Measurements from ENCODE around the gene VPS37D.
"Not testable (repeated sequence)": the region's sequence is repeated elsewhere in the genome, so short reads cannot be mapped to it uniquely, and the experiment has no call there.

- TF ChIP-seq CTCF (conservative IDR thresholded peaks at IDR 0.05; ENCODE audit: low read depth, low read length); BHLHE40 (IDR thresholded peaks at IDR 0.05; ENCODE audit: low read depth, low read length); CEBPB (IDR thresholded peaks at IDR 0.05; ENCODE audit: low read depth, low read length); RAD21 (IDR thresholded peaks at IDR 0.05; ENCODE audit: low read length); MAFK (IDR thresholded peaks at IDR 0.05; ENCODE audit: low read depth, low read length); POLR2A (IDR thresholded peaks at IDR 0.05; ENCODE audit: low read depth, low read length); MXI1 (IDR thresholded peaks at IDR 0.05; ENCODE audit: borderline replicate concordance, low read depth, low read length); RFX5 (IDR thresholded peaks at IDR 0.05; ENCODE audit: low read depth, low read length); RCOR1 (IDR thresholded peaks at IDR 0.05; ENCODE audit: insufficient replicate concordance, low read length); FOS (IDR thresholded peaks at IDR 0.05; ENCODE audit: low read depth, low read length); MAZ (IDR thresholded peaks at IDR 0.05; ENCODE audit: borderline replicate concordance, low read depth, low read length): not testable (repeated sequence)
- TF ChIP-seq, protein P1, sequence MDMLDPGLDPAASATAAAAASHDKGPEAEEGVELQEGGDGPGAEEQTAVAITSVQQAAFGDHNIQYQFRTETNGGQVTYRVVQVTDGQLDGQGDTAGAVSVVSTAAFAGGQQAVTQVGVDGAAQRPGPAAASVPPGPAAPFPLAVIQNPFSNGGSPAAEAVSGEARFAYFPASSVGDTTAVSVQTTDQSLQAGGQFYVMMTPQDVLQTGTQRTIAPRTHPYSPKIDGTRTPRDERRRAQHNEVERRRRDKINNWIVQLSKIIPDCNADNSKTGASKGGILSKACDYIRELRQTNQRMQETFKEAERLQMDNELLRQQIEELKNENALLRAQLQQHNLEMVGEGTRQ (IDR thresholded peaks at IDR 0.05; ENCODE audit: low read depth, low read length) = not testable (repeated sequence)
- TF ChIP-seq, protein P2, sequence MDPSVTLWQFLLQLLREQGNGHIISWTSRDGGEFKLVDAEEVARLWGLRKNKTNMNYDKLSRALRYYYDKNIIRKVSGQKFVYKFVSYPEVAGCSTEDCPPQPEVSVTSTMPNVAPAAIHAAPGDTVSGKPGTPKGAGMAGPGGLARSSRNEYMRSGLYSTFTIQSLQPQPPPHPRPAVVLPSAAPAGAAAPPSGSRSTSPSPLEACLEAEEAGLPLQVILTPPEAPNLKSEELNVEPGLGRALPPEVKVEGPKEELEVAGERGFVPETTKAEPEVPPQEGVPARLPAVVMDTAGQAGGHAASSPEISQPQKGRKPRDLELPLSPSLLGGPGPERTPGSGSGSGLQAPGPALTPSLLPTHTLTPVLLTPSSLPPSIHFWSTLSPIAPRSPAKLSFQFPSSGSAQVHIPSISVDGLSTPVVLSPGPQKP (IDR thresholded peaks at IDR 0.05; ENCODE audit: borderline replicate concordance, low read depth, low read length) = not testable (repeated sequence)
Observed at GRCh38 chr7:73676062-73676461, 8.4 kb downstream of the VPS37D start.

Measured in IMR-90 (cell line).